HG03139 (cell line): ENCODE data around the gene SGSM2.

Source experiments
- ATAC-seq: cut with Tn5 transposase; IDR thresholded peaks from one replicate; pipeline ENCODE4 v1.9.1; 2021; ENCODE audit not compliant: unreplicated experiment

The SGSM2 gene

GRCh38 chr17:2366747-2367494 lies 29.6 kb downstream of the SGSM2 start:
- no peak for ATAC-seq

GRCh38 chr17:2368359-2368758 lies 31.1 kb downstream of the SGSM2 start:
- no peak for ATAC-seq

GRCh38 chr17:2369039-2369438 lies 31.7 kb downstream of the SGSM2 start:
- ATAC-seq: no peak

- no peak for ATAC-seq
Observed at GRCh38 chr17:2369551-2370210, 32.4 kb downstream of the SGSM2 start.

GRCh38 chr17:2370211-2370589 lies 32.9 kb downstream of the SGSM2 start:
- no peak for ATAC-seq

- no peak for ATAC-seq
Observed at GRCh38 chr17:2371183-2372130, 34.2 kb downstream of the SGSM2 start.

- ATAC-seq: no peak
Observed at GRCh38 chr17:2372180-2372579, 34.9 kb downstream of the SGSM2 start.

- ATAC-seq: no peak
Observed at GRCh38 chr17:2372681-2373080, 35.4 kb downstream of the SGSM2 start.

GRCh38 chr17:2373179-2373578 lies 35.9 kb downstream of the SGSM2 start:
- ATAC-seq: no peak

- no peak for ATAC-seq
Observed at GRCh38 chr17:2374549-2375285, 37.4 kb downstream of the SGSM2 start.

- ATAC-seq: no peak
Observed at GRCh38 chr17:2375406-2375805, 38.1 kb downstream of the SGSM2 start.

- no peak for ATAC-seq
Observed at GRCh38 chr17:2376107-2376506, 38.8 kb downstream of the SGSM2 start.

- no peak for ATAC-seq
Observed at GRCh38 chr17:2377659-2378058, 40.4 kb downstream of the SGSM2 start.

- no peak for ATAC-seq
Observed at GRCh38 chr17:2378905-2379304, 41.6 kb downstream of the SGSM2 start.

GRCh38 chr17:2379489-2380225 lies 42.4 kb downstream of the SGSM2 start:
- ATAC-seq: no peak

GRCh38 chr17:2380226-2380922 lies 43.1 kb downstream of the SGSM2 start:
- ATAC-seq: no peak

GRCh38 chr17:2380950-2381649 lies 43.8 kb downstream of the SGSM2 start:
- no peak for ATAC-seq

GRCh38 chr17:2383628-2384167 lies 46.4 kb downstream of the SGSM2 start:
- no peak for ATAC-seq
